Liver (tissue), 9 donors: ENCODE measurements around the gene GRB2. TPM values are rescaled to one million over a fixed set of nuclear protein-coding genes. Genes with fewer than 3 reads are reported as not detected.

ENCODE experiments used
- DNase-seq: peaks from one replicate; pipeline ENCODE4 v3.0.0-alpha.2; 2017; ENCODE audit warnings: low spot score
- H3K27ac ChIP-seq, 2 donors: one replicate each; pipeline ENCODE4 v1.7.0; 2013; ENCODE audit warnings: inconsistent platforms in 2 of 2, low read length in 2 of 2, control low read depth in 1 of 2, low read depth in 1 of 2, mild to moderate bottlenecking in 1 of 2
- H3K27me3 ChIP-seq, 4 donors: one replicate each; pipeline versions ENCODE4 v1.6.1 to v1.7.0; 2013; ENCODE audit warnings: low read length in 3 of 4, inconsistent platforms in 1 of 4, mild to moderate bottlenecking in 1 of 4, moderate library complexity in 1 of 4; ENCODE audit not compliant: control insufficient read depth in 4 of 4, insufficient read depth in 4 of 4
- H3K36me3 ChIP-seq, 4 donors: one replicate each; pipeline versions ENCODE4 v1.6.1 to v1.7.0; 2013; ENCODE audit warnings: low read length in 3 of 4, mild to moderate bottlenecking in 3 of 4, low read depth in 1 of 4, moderate library complexity in 1 of 4; ENCODE audit not compliant: control insufficient read depth in 4 of 4, insufficient read depth in 3 of 4
- H3K4me1 ChIP-seq, 4 donors: one replicate each; pipeline versions ENCODE4 v1.6.1 to v1.7.0; 2013; ENCODE audit warnings: low read length in 3 of 4, mild to moderate bottlenecking in 3 of 4, moderate library complexity in 1 of 4; ENCODE audit not compliant: control insufficient read depth in 4 of 4, insufficient read depth in 4 of 4
- H3K4me3 ChIP-seq, 3 donors: one replicate each; pipeline versions ENCODE4 v1.6.1 to v1.7.0; 2013; ENCODE audit warnings: low read length in 3 of 3, control low read depth in 1 of 3, low read depth in 1 of 3, mild to moderate bottlenecking in 1 of 3
- H3K9ac ChIP-seq, 2 donors: one replicate each; pipeline ENCODE4 v1.7.0; 2013; ENCODE audit warnings: low read length in 2 of 2, mild to moderate bottlenecking in 2 of 2, moderate library complexity in 2 of 2, control low read depth in 1 of 2, low read depth in 1 of 2
- H3K9me3 ChIP-seq, 4 donors: one replicate each; pipeline versions ENCODE4 v1.6.1 to v1.7.0; 2013; ENCODE audit warnings: low read length in 3 of 4; ENCODE audit not compliant: control insufficient read depth in 4 of 4
- ATF3 ChIP-seq: IDR thresholded peaks from 2 replicates; pipeline ENCODE4 v1.6.1; 2016; ENCODE audit warnings: antibody characterized with exemption
- FOXA1 ChIP-seq: IDR thresholded peaks from 2 replicates; pipeline ENCODE4 v1.6.1; 2016; ENCODE audit warnings: antibody characterized with exemption
- GABPA ChIP-seq, 2 donors: IDR thresholded peaks in 1 of 2; conservative IDR thresholded peaks in 1 of 2; 2 replicates each; pipeline ENCODE4 v1.6.1; 2016; ENCODE audit warnings: antibody characterized with exemption in 2 of 2, mild to moderate bottlenecking in 1 of 2, moderate library complexity in 1 of 2
- HNF4G ChIP-seq: IDR thresholded peaks from 2 replicates; pipeline ENCODE4 v1.6.1; 2016; ENCODE audit warnings: antibody characterized with exemption
- JUND ChIP-seq, 2 donors: IDR thresholded peaks; 2 replicates each; pipeline ENCODE4 v1.6.1; 2016; ENCODE audit warnings: antibody characterized with exemption in 2 of 2
- MAX ChIP-seq: IDR thresholded peaks from 2 replicates; pipeline ENCODE4 v1.6.1; 2016; ENCODE audit warnings: antibody characterized with exemption
- NR2F2 ChIP-seq: IDR thresholded peaks from 2 replicates; pipeline ENCODE4 v1.6.1; 2016; ENCODE audit warnings: antibody characterized with exemption
- RAD21 ChIP-seq, 2 donors: IDR thresholded peaks; 2 replicates each; pipeline ENCODE4 v1.6.1; 2016; ENCODE audit warnings: antibody characterized with exemption in 2 of 2, mild to moderate bottlenecking in 2 of 2
- REST ChIP-seq: IDR thresholded peaks from 2 replicates; pipeline ENCODE4 v1.6.1; 2016; ENCODE audit warnings: antibody characterized with exemption, mild to moderate bottlenecking
- RXRA ChIP-seq, 2 donors: IDR thresholded peaks; 2 replicates each; pipeline ENCODE4 v1.6.1; 2017 to 2018; ENCODE audit warnings: antibody characterized with exemption in 2 of 2, mild to moderate bottlenecking in 1 of 2
- SP1 ChIP-seq: IDR thresholded peaks from 2 replicates; pipeline ENCODE4 v1.6.1; 2018; ENCODE audit warnings: antibody characterized with exemption, mild to moderate bottlenecking
- TAF1 ChIP-seq: conservative IDR thresholded peaks from 2 replicates; pipeline ENCODE4 v1.6.1; 2016; ENCODE audit warnings: antibody characterized with exemption, mild to moderate bottlenecking
- YY1 ChIP-seq: IDR thresholded peaks from 2 replicates; pipeline ENCODE4 v1.6.1; 2016; ENCODE audit warnings: antibody characterized with exemption, mild to moderate bottlenecking
- WGBS: extraction: QIAGEN DNeasy Blood & Tissue Kit; methylation state at CpG from one replicate; pipeline ENCODE4 v1.1.7; 2013; 5-methylcytosine and 5-hydroxymethylcytosine counted together
- polyA plus RNA-seq, 2 donors: library from polyadenylated mRNA; stranded (reverse) in 1 of 2; unstranded in 1 of 2; fragments of 200-250 nt in 1 of 2; fragments of >200 nt in 1 of 2; fragmentation: Nextera tagmentation in 1 of 2; extraction: Ambion mirVana in 1 of 2; gene quantifications; one replicate each; pipeline versions ENCODE4 v1.2.1 to v1.2.3, GENCODE V29; 2013 to 2015
- total RNA-seq, 2 donors: library from RNA; depleted of rRNA; stranded (reverse); fragments of >200 nt; gene quantifications; one replicate each; pipeline ENCODE4 v1.2.3, GENCODE V29; 2014
- TF ChIP-seq, protein P1 (sequence below): fragments of 150-350 bp; IDR thresholded peaks from 2 replicates; pipeline ENCODE4 v1.5.1; 2017; ENCODE audit warnings: improper control_type of control experiment, low read depth, low read length; ENCODE audit not compliant: missing input control
- donor health status: healthy.
- donor health status: healthy.
- donor health status: healthy.
- donor health status: healthy.
- donor health status: healthy.

GRB2 gene
- total and polyA plus RNA-seq, 4 donors = 36.0 to 91.8 (median 49.6) TPM

GRCh38 chr17:75430159-75430974 is 24.9 kb upstream of the GRB2 start:
- Histone ChIP-seq H3K4me1 (peaks cover 0 to 1% (median 0%) of the 10 kb centered on the region in 4 donors), H3K9me3 (no peaks in the 10 kb centered on the region), H3K9ac (no peak overlapping the region), H3K4me3 (no peak overlapping the region), H3K36me3 (no peaks in the 10 kb centered on the region), H3K27ac (no peak overlapping the region), H3K27me3 (no peaks in the 10 kb centered on the region)
- 56% methylated on average over 11 of the region's 11 CpGs for WGBS
- TF ChIP-seq RAD21 (IDR thresholded peaks at IDR 0.05) (no peak), GABPA (IDR thresholded peaks at IDR 0.05 in 1 of 2, conservative IDR thresholded peaks at IDR 0.05 in 1 of 2) (no peak), NR2F2 (no peak)
- TF ChIP-seq, protein P1, sequence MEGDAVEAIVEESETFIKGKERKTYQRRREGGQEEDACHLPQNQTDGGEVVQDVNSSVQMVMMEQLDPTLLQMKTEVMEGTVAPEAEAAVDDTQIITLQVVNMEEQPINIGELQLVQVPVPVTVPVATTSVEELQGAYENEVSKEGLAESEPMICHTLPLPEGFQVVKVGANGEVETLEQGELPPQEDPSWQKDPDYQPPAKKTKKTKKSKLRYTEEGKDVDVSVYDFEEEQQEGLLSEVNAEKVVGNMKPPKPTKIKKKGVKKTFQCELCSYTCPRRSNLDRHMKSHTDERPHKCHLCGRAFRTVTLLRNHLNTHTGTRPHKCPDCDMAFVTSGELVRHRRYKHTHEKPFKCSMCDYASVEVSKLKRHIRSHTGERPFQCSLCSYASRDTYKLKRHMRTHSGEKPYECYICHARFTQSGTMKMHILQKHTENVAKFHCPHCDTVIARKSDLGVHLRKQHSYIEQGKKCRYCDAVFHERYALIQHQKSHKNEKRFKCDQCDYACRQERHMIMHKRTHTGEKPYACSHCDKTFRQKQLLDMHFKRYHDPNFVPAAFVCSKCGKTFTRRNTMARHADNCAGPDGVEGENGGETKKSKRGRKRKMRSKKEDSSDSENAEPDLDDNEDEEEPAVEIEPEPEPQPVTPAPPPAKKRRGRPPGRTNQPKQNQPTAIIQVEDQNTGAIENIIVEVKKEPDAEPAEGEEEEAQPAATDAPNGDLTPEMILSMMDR = no peak
- no peak for DNase-seq

GRCh38 chr17:75428543-75429469 is 23.3 kb upstream of the GRB2 start:
- no peaks in the 10 kb centered on the region for H3K9me3 ChIP-seq
- no peak overlapping the region for H3K9ac ChIP-seq
- WGBS = 79% methylated on average over 17 of the region's 17 CpGs
- H3K4me3 ChIP-seq = no peak overlapping the region
- no peak for DNase-seq
- H3K36me3 ChIP-seq = no peaks in the 10 kb centered on the region
- TF ChIP-seq SP1 (no peak), RAD21 (IDR thresholded peaks at IDR 0.05) (no peak), HNF4G (no peak), RXRA (IDR thresholded peaks at IDR 0.05) (no peak), TAF1 (no peak), JUND (IDR thresholded peaks at IDR 0.05) (no peak), ATF3 (no peak), YY1 (no peak), FOXA1 (no peak), NR2F2 (no peak), MAX (no peak), GABPA (IDR thresholded peaks at IDR 0.05 in 1 of 2, conservative IDR thresholded peaks at IDR 0.05 in 1 of 2) (no peak), REST (no peak)
- TF ChIP-seq, protein P1 = no peak
- no peaks in the 10 kb centered on the region for H3K27me3 ChIP-seq
- peaks cover 0 to 1% (median 0%) of the 10 kb centered on the region in 4 donors for H3K4me1 ChIP-seq
- no peak overlapping the region for H3K27ac ChIP-seq
